ENCODE data around the gene PRR15L. TPM values are rescaled to one million over a fixed set of nuclear protein-coding genes. Genes with fewer than 3 reads are reported as not detected.

PRR15L gene, protein sequence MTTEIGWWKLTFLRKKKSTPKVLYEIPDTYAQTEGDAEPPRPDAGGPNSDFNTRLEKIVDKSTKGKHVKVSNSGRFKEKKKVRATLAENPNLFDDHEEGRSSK
- total RNA-seq (10 to 100 TPM; 39.1 to 56.2 TPM), polyA plus RNA-seq (ENCODE audit: insufficient read length in 6 of 6) (10 to 100 TPM; 28.2 to 43.3 (median 40.0) TPM)
- long read RNA-seq, donor 1, transcript PRR15L-201 (2 exons, 1,519 nt), result major isoform, 9 of 215 reads
- long read RNA-seq, donor 1, partial matches to known transcripts, result 185 of 215 reads
- long read RNA-seq, donor 1, other reads (novel, unspliced or antisense), result 21 of 215 reads
- long read RNA-seq, donor 2, transcript PRR15L-201 (2 exons, 1,519 nt), result major isoform, 11 of 11 reads
- long read RNA-seq, donor 2, partial matches to known transcripts, result 0 of 11 reads
- long read RNA-seq, donor 2, other reads (novel, unspliced or antisense), result 0 of 11 reads
- long read RNA-seq, donor 3, transcript PRR15L-201 (2 exons, 1,519 nt), result major isoform, 12 of 12 reads
- long read RNA-seq, donor 3, partial matches to known transcripts, result 0 of 12 reads
- long read RNA-seq, donor 3, other reads (novel, unspliced or antisense), result 0 of 12 reads
- long read RNA-seq, donor 4, transcript PRR15L-201 (2 exons, 1,519 nt), result major isoform, 57 of 71 reads
- long read RNA-seq, donor 4, partial matches to known transcripts, result 0 of 71 reads
- long read RNA-seq, donor 4, other reads (novel, unspliced or antisense), result 14 of 71 reads
- long read RNA-seq, donor 5, transcript PRR15L-201 (2 exons, 1,519 nt), result major isoform, 15 of 15 reads
- long read RNA-seq, donor 5, partial matches to known transcripts, result 0 of 15 reads
- long read RNA-seq, donor 5, other reads (novel, unspliced or antisense), result 0 of 15 reads
- long read RNA-seq, donor 6, transcript PRR15L-201 (2 exons, 1,519 nt), result major isoform, 8 of 8 reads
- long read RNA-seq, donor 6, partial matches to known transcripts, result 0 of 8 reads
- long read RNA-seq, donor 6, other reads (novel, unspliced or antisense), result 0 of 8 reads
- long read RNA-seq, donor 7, transcript PRR15L-201 (2 exons, 1,519 nt), result major isoform, 9 of 9 reads
- long read RNA-seq, donor 7, partial matches to known transcripts, result 0 of 9 reads
- long read RNA-seq, donor 7, other reads (novel, unspliced or antisense), result 0 of 9 reads
- long read RNA-seq, donor 8, transcript PRR15L-201 (2 exons, 1,519 nt), result major isoform, 10 of 15 reads
- long read RNA-seq, donor 8, partial matches to known transcripts, result 0 of 15 reads
- long read RNA-seq, donor 8, other reads (novel, unspliced or antisense), result 5 of 15 reads
- long read RNA-seq, donor 9, result 0 reads
- long read RNA-seq, donor 10, transcript PRR15L-201 (2 exons, 1,519 nt), result major isoform, 35 of 50 reads
- long read RNA-seq, donor 10, partial matches to known transcripts, result 3 of 50 reads
- long read RNA-seq, donor 10, other reads (novel, unspliced or antisense), result 12 of 50 reads
- long read RNA-seq, donor 11, result 0 reads
- long read RNA-seq, donor 12, transcript PRR15L-201 (2 exons, 1,519 nt), result major isoform, 19 of 19 reads
- long read RNA-seq, donor 12, partial matches to known transcripts, result 0 of 19 reads
- long read RNA-seq, donor 12, other reads (novel, unspliced or antisense), result 0 of 19 reads

- Histone ChIP-seq H3K4me3 (peak within 1 kb of the TSS; percentile 30 to 47), H3K36me3 (no peaks in the 10 kb centered on the region), H3K9me3 (no peaks in the 10 kb centered on the region), H3K4me1 (no peaks in the 10 kb centered on the region), H3K27me3 (no peaks in the 10 kb centered on the region), H3K27ac (peak within 1 kb of the TSS; percentile 74 to 82)
- intact Hi-C loops (cut with DNase I), result no loop called here
- TF ChIP-seq, protein P1, sequence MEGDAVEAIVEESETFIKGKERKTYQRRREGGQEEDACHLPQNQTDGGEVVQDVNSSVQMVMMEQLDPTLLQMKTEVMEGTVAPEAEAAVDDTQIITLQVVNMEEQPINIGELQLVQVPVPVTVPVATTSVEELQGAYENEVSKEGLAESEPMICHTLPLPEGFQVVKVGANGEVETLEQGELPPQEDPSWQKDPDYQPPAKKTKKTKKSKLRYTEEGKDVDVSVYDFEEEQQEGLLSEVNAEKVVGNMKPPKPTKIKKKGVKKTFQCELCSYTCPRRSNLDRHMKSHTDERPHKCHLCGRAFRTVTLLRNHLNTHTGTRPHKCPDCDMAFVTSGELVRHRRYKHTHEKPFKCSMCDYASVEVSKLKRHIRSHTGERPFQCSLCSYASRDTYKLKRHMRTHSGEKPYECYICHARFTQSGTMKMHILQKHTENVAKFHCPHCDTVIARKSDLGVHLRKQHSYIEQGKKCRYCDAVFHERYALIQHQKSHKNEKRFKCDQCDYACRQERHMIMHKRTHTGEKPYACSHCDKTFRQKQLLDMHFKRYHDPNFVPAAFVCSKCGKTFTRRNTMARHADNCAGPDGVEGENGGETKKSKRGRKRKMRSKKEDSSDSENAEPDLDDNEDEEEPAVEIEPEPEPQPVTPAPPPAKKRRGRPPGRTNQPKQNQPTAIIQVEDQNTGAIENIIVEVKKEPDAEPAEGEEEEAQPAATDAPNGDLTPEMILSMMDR (IDR thresholded peaks at IDR 0.05), result no peak
- DNase-seq, result peak in 2 of 4 donors; percentile 80 to 82
- ATAC-seq, result peak; percentile 82
Measured at GRCh38 chr17:47957591-47958490, at the start of gene PRR15L. Gene PRR15L, minus strand, starts transcription at chr17:47957883. Its CDS starts 4,649 bp downstream, at chr17:47953234.

- H3K27me3 ChIP-seq, result peaks cover 5 to 53% of the 10 kb centered on the region in 2 donors
- ATAC-seq, result no peak
- no peak overlapping the region for H3K27ac ChIP-seq
- H3K4me1 ChIP-seq, result peaks cover 10 to 29% of the 10 kb centered on the region in 2 donors
- no peak overlapping the region for H3K4me3 ChIP-seq
- intact Hi-C loops (cut with DNase I), result no loop called here
- no peak for DNase-seq
- TF ChIP-seq, protein P1 (IDR thresholded peaks at IDR 0.05), result no peak
- H3K9me3 ChIP-seq, result no peaks in the 10 kb centered on the region
- no peaks in the 10 kb centered on the region for H3K36me3 ChIP-seq
Measured at GRCh38 chr17:48006936-48007709, 49.4 kb upstream of the PRR15L start.

DNA sequence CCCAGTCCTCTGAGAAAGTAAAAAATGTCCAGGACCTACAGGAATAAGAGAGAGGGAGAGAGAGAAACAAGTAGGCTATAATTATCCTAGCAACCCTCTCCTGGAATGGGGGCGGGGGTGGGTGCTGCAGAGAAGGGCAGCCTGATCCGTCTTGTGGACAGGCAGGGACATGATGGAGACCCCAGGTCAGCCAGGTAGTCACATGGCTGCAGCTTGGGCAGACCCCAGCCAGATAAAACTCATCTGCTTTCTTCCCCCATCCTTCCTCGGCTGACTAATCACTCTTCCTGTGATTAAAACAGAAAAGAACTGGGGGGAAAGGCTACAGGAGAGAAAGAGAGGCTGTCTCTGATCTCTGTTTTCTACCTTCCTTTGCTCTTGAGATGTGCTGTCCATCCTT is 47.3 kb upstream of the PRR15L start:
- intact Hi-C loops (cut with DNase I), result no loop called here
- TF ChIP-seq, protein P1 (IDR thresholded peaks at IDR 0.05), result no peak
- Histone ChIP-seq H3K4me3 (no peak overlapping the region), H3K27ac (no peak overlapping the region), H3K4me1 (peaks cover 3 to 33% of the 10 kb centered on the region in 2 donors), H3K27me3 (peaks cover 0 to 32% of the 10 kb centered on the region in 2 donors), H3K36me3 (no peaks in the 10 kb centered on the region), H3K9me3 (no peaks in the 10 kb centered on the region)
- ATAC-seq (no peak), DNase-seq (no peak)

Data from left lung (tissue), 14 donors.